SIG-M5 (cell line): Measurements from ENCODE around the gene AMMECR1L.
"Not testable (repeated sequence)": the region's sequence is repeated elsewhere in the genome, so short reads cannot be mapped to it uniquely, and the experiment has no call there.

Experiments used
- DNase-seq: peaks from one replicate; lab custom pipeline; 2025; lab: John Stamatoyannopoulos, UW

Gene AMMECR1L

GRCh38 chr2:127887082-127887775, 1.5 kb upstream of the AMMECR1L start:
- DNase-seq: no peak

GRCh38 chr2:127886593-127886935, 808 bp upstream of the AMMECR1L start:
- not testable (repeated sequence) for DNase-seq

GRCh38 chr2:127884861-127885740, 655 bp downstream of the AMMECR1L start:
- DNase-seq: not testable (repeated sequence)

GRCh38 chr2:127884436-127884835, 1.3 kb downstream of the AMMECR1L start:
- no peak for DNase-seq

GRCh38 chr2:127879899-127880298, 5.9 kb downstream of the AMMECR1L start:
- no peak for DNase-seq

GRCh38 chr2:127877626-127878025, 8.1 kb downstream of the AMMECR1L start:
- DNase-seq: no peak

GRCh38 chr2:127877136-127877535, 8.6 kb downstream of the AMMECR1L start:
- no peak for DNase-seq

- no peak for DNase-seq
Observed at GRCh38 chr2:127874378-127875269, 11.1 kb downstream of the AMMECR1L start.

GRCh38 chr2:127873707-127874303, 12.0 kb downstream of the AMMECR1L start:
- no peak for DNase-seq

GRCh38 chr2:127872354-127872753, 13.4 kb downstream of the AMMECR1L start:
- DNase-seq: no peak

GRCh38 chr2:127865926-127866325, 19.8 kb downstream of the AMMECR1L start:
- no peak for DNase-seq

- no peak for DNase-seq
Observed at GRCh38 chr2:127864877-127865276, 20.9 kb downstream of the AMMECR1L start.

GRCh38 chr2:127862228-127862627, 23.5 kb downstream of the AMMECR1L start:
- DNase-seq: no peak

- no peak for DNase-seq
Observed at GRCh38 chr2:127860130-127860529, 25.6 kb downstream of the AMMECR1L start.

GRCh38 chr2:127859712-127860085, 26.1 kb downstream of the AMMECR1L start:
- DNase-seq: no peak

GRCh38 chr2:127857265-127857808, 28.4 kb downstream of the AMMECR1L start:
- DNase-seq: no peak

- DNase-seq: no peak
Observed at GRCh38 chr2:127853671-127854070, 32.1 kb downstream of the AMMECR1L start.

- DNase-seq: no peak
Observed at GRCh38 chr2:127852388-127852787, 33.4 kb downstream of the AMMECR1L start.

GRCh38 chr2:127847931-127848330, 37.8 kb downstream of the AMMECR1L start:
- DNase-seq: no peak

- DNase-seq: no peak
Observed at GRCh38 chr2:127844973-127845372, 40.8 kb downstream of the AMMECR1L start.

GRCh38 chr2:127843677-127844076, 42.1 kb downstream of the AMMECR1L start:
- DNase-seq: no peak
